ENCODE data around the gene SMCO2.

SMCO2 gene

DNA sequence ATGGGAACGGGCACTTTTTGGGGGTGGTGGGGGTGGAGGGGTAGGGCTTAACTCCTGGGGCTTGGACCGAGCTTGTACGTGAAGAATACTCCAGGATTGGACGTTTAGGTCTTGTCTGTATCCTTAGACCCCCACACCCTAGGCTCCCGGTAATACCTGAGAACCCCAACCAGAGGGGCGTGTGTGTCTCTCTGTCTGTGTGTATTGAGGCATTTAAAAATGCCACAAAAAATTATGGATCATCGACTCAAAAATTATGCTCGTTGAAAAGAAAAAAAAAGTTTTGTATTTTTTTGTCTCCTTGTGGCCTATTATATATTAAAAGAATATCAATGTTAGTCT, 77.9 kb downstream of the SMCO2 start:
- H3K27ac Mint-ChIP-seq (ENCODE audit: low read depth): peak overlapping the region; percentile 1
- DNase-seq (ENCODE audit: low spot score in 2 of 2) (no peak), ATAC-seq (replicated peaks; ENCODE audit: extremely low read depth, poor library complexity, severe bottlenecking) (no peak)
- H3K4me3 Mint-ChIP-seq: peak overlapping the region; percentile 90
- H3K36me3 Mint-ChIP-seq (ENCODE audit: insufficient read depth): peaks cover 2% of the 10 kb centered on the region
- peaks cover 16% of the 10 kb centered on the region for H3K4me1 Mint-ChIP-seq
- H3K9me3 Mint-ChIP-seq: no peaks in the 10 kb centered on the region
- peaks cover 13% of the 10 kb centered on the region for H3K27me3 Mint-ChIP-seq

DNA sequence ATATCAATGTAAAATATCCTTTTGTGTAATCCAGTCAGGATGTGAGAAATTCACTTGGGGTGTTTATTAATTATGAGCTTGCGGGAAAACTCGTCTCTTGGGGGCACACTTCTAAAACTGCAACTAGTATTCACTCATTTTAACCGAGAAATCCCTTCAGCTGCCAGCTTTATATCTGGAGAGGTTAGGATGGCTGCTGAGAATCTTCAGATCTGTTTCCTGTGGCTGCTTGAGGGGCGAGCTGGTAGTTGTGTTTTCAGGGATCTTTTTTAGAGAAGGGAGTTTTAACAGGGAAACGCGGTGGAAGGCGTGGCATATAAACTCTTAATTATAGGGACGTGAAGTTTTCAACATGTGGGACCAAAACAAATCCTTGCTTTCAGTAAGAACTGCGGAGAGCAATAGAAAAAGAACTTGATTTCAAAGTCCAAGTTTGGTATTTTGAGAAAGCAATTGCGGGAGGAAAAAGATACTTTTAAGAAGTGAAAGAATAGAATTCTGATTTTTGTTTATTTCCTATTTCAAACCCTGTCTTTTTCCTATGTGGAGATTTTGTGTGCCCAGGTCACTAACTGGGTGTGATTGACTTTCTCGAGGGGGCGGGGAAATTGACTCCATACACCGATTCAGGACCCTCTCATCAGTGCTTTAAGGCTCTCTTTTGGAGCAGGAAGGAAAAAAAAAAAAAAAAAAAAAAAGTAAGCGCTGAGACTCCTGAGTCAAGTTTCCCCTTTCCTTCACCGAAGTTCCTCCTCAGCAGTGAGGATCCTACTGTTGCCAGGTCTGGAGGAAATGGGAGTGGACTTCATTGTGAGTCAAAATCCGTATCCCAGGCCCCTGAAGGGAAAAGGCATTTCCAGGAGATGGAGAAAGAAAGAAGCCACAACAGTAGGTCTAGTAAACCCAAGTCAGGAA, 78.6 kb downstream of the SMCO2 start:
- H3K36me3 Mint-ChIP-seq (ENCODE audit: insufficient read depth): peaks cover 2% of the 10 kb centered on the region
- no peak for DNase-seq (ENCODE audit: low spot score in 2 of 2)
- ATAC-seq (replicated peaks; ENCODE audit: extremely low read depth, poor library complexity, severe bottlenecking): no peak
- no peaks in the 10 kb centered on the region for H3K9me3 Mint-ChIP-seq
- H3K27me3 Mint-ChIP-seq: peaks cover 7% of the 10 kb centered on the region
- peak overlapping the region; percentile 1 for H3K27ac Mint-ChIP-seq (ENCODE audit: low read depth)
- H3K4me1 Mint-ChIP-seq: peaks cover 16% of the 10 kb centered on the region
- peak overlapping the region; percentile 90 for H3K4me3 Mint-ChIP-seq

DNA sequence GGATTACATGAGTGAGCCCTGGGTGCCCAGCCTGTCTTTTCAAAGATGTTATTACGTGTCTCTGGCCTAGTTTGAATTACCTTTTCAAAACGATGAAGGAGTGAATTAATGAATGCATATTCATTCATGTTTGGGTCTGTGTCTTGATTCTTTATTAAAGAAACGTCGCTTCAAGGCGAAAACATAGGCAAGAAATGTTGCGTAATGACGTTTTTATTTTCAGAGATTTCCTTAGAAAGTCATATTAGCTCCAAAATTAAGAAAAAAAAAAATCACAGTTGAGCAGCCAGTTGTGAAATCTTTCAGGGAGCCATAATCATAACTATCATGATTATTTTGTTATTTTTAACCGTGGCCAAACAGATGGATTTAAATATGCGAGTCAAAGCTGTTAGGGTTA, 81.0 kb downstream of the SMCO2 start:
- Mint-ChIP-seq H3K4me3 (no peak overlapping the region), H3K27ac (ENCODE audit: low read depth) (no peak overlapping the region), H3K36me3 (ENCODE audit: insufficient read depth) (peaks cover 2% of the 10 kb centered on the region), H3K27me3 (peaks cover 7% of the 10 kb centered on the region), H3K9me3 (no peaks in the 10 kb centered on the region), H3K4me1 (peaks cover 16% of the 10 kb centered on the region)
- no peak for DNase-seq (ENCODE audit: low spot score in 2 of 2)
- ATAC-seq (replicated peaks; ENCODE audit: extremely low read depth, poor library complexity, severe bottlenecking): no peak

- no peak overlapping the region for H3K4me3 Mint-ChIP-seq
- H3K9me3 Mint-ChIP-seq: no peaks in the 10 kb centered on the region
- peaks cover 2% of the 10 kb centered on the region for H3K36me3 Mint-ChIP-seq (ENCODE audit: insufficient read depth)
- no peak for ATAC-seq (replicated peaks; ENCODE audit: extremely low read depth, poor library complexity, severe bottlenecking)
- H3K27me3 Mint-ChIP-seq: peaks cover 13% of the 10 kb centered on the region
- H3K4me1 Mint-ChIP-seq: peaks cover 15% of the 10 kb centered on the region
- no peak for DNase-seq (ENCODE audit: low spot score in 2 of 2)
- H3K27ac Mint-ChIP-seq (ENCODE audit: low read depth): no peak overlapping the region
Measured at GRCh38 chr12:27528788-27529187, 82.3 kb downstream of the SMCO2 start.

GRCh38 chr12:27530157-27530922, 83.8 kb downstream of the SMCO2 start:
- H3K27ac Mint-ChIP-seq (ENCODE audit: low read depth): no peak overlapping the region
- H3K9me3 Mint-ChIP-seq: no peaks in the 10 kb centered on the region
- peaks cover 13% of the 10 kb centered on the region for H3K27me3 Mint-ChIP-seq
- no peaks in the 10 kb centered on the region for H3K36me3 Mint-ChIP-seq (ENCODE audit: insufficient read depth)
- ATAC-seq (replicated peaks; ENCODE audit: extremely low read depth, poor library complexity, severe bottlenecking): no peak
- peaks cover 17% of the 10 kb centered on the region for H3K4me1 Mint-ChIP-seq
- H3K4me3 Mint-ChIP-seq: no peak overlapping the region
- no peak for DNase-seq (ENCODE audit: low spot score in 2 of 2)

DNA sequence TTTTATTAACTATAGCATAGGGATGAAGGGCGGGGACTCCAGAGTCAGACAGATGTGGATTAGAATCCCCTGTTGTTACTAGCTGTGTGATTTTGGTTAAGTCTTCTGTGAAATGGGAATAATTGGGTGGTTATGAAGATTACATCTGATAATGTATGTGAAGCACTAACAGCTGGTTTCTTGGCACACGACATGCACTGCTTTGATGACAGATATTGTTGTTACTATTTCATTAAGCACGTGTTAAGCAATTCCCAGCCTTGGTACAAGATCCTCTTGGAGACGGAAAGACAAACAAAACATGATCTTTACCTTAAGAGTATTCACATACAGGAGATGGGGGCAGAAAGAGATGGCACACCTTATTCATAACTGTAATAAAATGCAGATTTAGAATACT, 85.4 kb downstream of the SMCO2 start:
- ATAC-seq (replicated peaks; ENCODE audit: extremely low read depth, poor library complexity, severe bottlenecking) (no peak), DNase-seq (ENCODE audit: low spot score in 2 of 2) (no peak)
- H3K36me3 Mint-ChIP-seq (ENCODE audit: insufficient read depth): no peaks in the 10 kb centered on the region
- H3K27me3 Mint-ChIP-seq: peaks cover 13% of the 10 kb centered on the region
- H3K4me1 Mint-ChIP-seq: peaks cover 17% of the 10 kb centered on the region
- H3K27ac Mint-ChIP-seq (ENCODE audit: low read depth): no peak overlapping the region
- no peaks in the 10 kb centered on the region for H3K9me3 Mint-ChIP-seq
- no peak overlapping the region for H3K4me3 Mint-ChIP-seq

DNA sequence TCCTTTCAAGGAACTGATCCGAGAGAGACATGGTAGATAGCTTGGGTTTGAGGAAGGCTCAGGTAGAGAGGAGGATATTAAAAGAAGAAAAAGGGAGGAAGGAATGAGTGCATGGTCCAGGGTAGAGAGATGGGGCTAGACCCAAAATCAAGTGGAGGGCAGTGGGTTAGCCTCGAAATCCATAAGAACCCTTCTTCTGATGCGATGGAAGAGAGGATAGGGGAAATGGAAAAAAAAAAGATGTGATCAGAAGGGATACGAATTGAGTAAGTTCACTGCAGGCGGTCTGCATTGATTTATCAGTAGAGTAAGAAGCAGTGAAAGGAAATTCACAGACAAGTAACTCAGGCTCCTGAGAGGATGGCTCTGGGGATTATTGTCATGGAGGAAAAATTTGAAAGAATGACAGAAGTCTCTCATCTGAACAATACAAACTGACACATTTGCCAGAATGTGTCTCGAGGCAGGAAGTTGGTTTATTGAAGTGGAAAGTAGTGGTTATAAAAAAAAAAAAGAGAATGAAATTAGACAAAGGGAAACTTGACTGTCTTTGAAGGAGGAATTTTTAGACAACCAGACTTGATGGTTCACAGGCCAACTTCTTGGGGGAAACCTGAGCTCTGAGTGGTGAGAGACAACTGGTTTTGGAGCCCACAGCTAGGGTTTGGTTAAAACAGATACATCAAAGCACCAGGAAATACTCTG, 87.7 kb downstream of the SMCO2 start:
- H3K4me3 Mint-ChIP-seq: peak overlapping the region; percentile 29
- peaks cover 17% of the 10 kb centered on the region for H3K4me1 Mint-ChIP-seq
- H3K27me3 Mint-ChIP-seq: peaks cover 13% of the 10 kb centered on the region
- DNase-seq (ENCODE audit: low spot score in 2 of 2) (no peak), ATAC-seq (replicated peaks; ENCODE audit: extremely low read depth, poor library complexity, severe bottlenecking) (peak; percentile 81)
- no peaks in the 10 kb centered on the region for H3K9me3 Mint-ChIP-seq
- peak overlapping the region; percentile 49 for H3K27ac Mint-ChIP-seq (ENCODE audit: low read depth)
- no peaks in the 10 kb centered on the region for H3K36me3 Mint-ChIP-seq (ENCODE audit: insufficient read depth)

DNA sequence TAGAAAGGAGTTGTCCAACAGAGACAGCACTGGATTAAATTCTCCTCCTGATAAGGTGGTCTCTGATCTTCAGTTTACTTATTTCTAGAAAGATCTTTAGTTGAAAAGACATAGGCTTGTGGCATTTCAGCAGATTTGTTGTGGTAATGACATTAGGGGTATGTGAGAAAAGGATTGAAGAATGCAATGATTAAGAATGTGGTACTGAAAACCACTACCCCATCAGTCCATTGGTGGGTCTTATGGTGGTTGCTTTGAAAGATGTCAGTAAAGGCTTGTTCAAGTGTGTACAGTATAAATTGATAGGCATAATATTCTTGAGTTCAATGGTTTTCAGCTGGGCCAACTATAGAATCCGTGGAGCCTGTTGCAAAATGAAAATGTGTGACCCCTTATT, 88.2 kb downstream of the SMCO2 start:
- no peak for DNase-seq (ENCODE audit: low spot score in 2 of 2)
- H3K4me1 Mint-ChIP-seq: peaks cover 17% of the 10 kb centered on the region
- peak; percentile 16 for ATAC-seq (replicated peaks; ENCODE audit: extremely low read depth, poor library complexity, severe bottlenecking)

GRCh38 chr12:27535318-27535717, 88.8 kb downstream of the SMCO2 start:
- Mint-ChIP-seq H3K4me1 (peaks cover 17% of the 10 kb centered on the region), H3K27me3 (peaks cover 13% of the 10 kb centered on the region), H3K36me3 (ENCODE audit: insufficient read depth) (no peaks in the 10 kb centered on the region), H3K9me3 (no peaks in the 10 kb centered on the region), H3K4me3 (no peak overlapping the region), H3K27ac (ENCODE audit: low read depth) (no peak overlapping the region)
- no peak for ATAC-seq (replicated peaks; ENCODE audit: extremely low read depth, poor library complexity, severe bottlenecking)
- DNase-seq (ENCODE audit: low spot score in 2 of 2): no peak

More for the DNA sequence above, 88.2 kb downstream of the SMCO2 start:
- Mint-ChIP-seq H3K9me3 (no peaks in the 10 kb centered on the region), H3K27me3 (peaks cover 13% of the 10 kb centered on the region), H3K4me3 (peak overlapping the region; percentile 29), H3K36me3 (ENCODE audit: insufficient read depth) (no peaks in the 10 kb centered on the region), H3K27ac (ENCODE audit: low read depth) (peak overlapping the region; percentile 49)

- Mint-ChIP-seq H3K27me3 (peaks cover 23% of the 10 kb centered on the region), H3K4me3 (no peak overlapping the region), H3K27ac (ENCODE audit: low read depth) (no peak overlapping the region), H3K4me1 (peaks cover 17% of the 10 kb centered on the region), H3K9me3 (no peaks in the 10 kb centered on the region), H3K36me3 (ENCODE audit: insufficient read depth) (peaks cover 1% of the 10 kb centered on the region)
- DNase-seq (ENCODE audit: low spot score in 2 of 2): no peak
- ATAC-seq (replicated peaks; ENCODE audit: extremely low read depth, poor library complexity, severe bottlenecking): no peak
Measured at GRCh38 chr12:27537855-27538675, 91.5 kb downstream of the SMCO2 start.

GRCh38 chr12:27539191-27539631, 92.7 kb downstream of the SMCO2 start:
- no peak for ATAC-seq (replicated peaks; ENCODE audit: extremely low read depth, poor library complexity, severe bottlenecking)
- Mint-ChIP-seq H3K27ac (ENCODE audit: low read depth) (no peak overlapping the region), H3K36me3 (ENCODE audit: insufficient read depth) (peaks cover 1% of the 10 kb centered on the region), H3K9me3 (no peaks in the 10 kb centered on the region), H3K4me1 (peaks cover 8% of the 10 kb centered on the region), H3K27me3 (peaks cover 27% of the 10 kb centered on the region), H3K4me3 (no peak overlapping the region)
- no peak for DNase-seq (ENCODE audit: low spot score in 2 of 2)
